ENCODE data around the gene RAB11FIP4.
A peak's percentile ranks its signal among the peaks of the same experiment; 100 is the strongest.

Gene RAB11FIP4

DNA sequence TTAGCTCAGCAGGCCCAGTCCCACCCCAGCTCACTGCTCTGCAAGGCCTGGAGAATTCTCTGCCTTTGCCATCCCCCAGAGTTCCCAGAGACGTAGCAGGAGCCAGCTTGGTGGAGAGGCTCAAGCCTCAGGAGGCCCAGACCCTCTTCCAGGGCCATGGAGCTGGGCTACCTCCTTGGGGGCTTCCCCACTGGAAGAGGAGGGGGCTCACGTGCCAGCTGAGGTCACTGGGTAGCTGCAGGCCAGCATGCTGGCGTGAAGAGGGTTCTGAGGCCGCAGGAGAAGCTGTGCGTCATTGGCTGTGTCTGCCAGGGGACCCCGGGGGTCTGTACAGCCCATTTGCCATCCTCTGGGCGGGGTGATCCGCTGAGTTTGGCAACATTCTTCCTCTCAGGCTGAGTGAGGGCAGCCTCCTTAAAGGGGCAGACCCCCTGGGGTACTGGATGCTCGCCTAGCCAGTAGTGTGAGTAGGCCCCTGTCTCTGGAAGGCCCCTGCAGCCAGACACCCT lies 131.6 kb downstream of the RAB11FIP4 start:
- H3K9me2 ChIP-seq (replicated peaks; ENCODE audit: low read depth, low read length) = no peaks in the 10 kb centered on the region
- H3K4me2 ChIP-seq (ENCODE audit: low read depth, low read length, poor library complexity, severe bottlenecking) = no peak overlapping the region
- peaks cover 29% of the 10 kb centered on the region; the same call in 1 of the 2 replicates for H3K36me3 ChIP-seq (ENCODE audit: insufficient read depth, low read length)
- H3K9me3 ChIP-seq (ENCODE audit: insufficient read depth, low read depth, low read length) = no peaks in the 10 kb centered on the region
- no peaks in the 10 kb centered on the region for H4K20me1 ChIP-seq (ENCODE audit: insufficient read depth, low read length, poor library complexity, severe bottlenecking)
- H3F3A ChIP-seq (ENCODE audit: low read depth) = no peaks in the 10 kb centered on the region
- H3K79me2 ChIP-seq (ENCODE audit: insufficient read depth, low read length) = no peaks in the 10 kb centered on the region
- H3K27me3 ChIP-seq (ENCODE audit: insufficient read depth, low read length, poor library complexity, severe bottlenecking) = no peaks in the 10 kb centered on the region
- no peak overlapping the region for H2AFZ ChIP-seq (ENCODE audit: low read length)
- no peaks in the 10 kb centered on the region for H3K4me1 ChIP-seq (ENCODE audit: insufficient read depth, low read length, poor library complexity, severe bottlenecking)
- TF ChIP-seq, protein P1, sequence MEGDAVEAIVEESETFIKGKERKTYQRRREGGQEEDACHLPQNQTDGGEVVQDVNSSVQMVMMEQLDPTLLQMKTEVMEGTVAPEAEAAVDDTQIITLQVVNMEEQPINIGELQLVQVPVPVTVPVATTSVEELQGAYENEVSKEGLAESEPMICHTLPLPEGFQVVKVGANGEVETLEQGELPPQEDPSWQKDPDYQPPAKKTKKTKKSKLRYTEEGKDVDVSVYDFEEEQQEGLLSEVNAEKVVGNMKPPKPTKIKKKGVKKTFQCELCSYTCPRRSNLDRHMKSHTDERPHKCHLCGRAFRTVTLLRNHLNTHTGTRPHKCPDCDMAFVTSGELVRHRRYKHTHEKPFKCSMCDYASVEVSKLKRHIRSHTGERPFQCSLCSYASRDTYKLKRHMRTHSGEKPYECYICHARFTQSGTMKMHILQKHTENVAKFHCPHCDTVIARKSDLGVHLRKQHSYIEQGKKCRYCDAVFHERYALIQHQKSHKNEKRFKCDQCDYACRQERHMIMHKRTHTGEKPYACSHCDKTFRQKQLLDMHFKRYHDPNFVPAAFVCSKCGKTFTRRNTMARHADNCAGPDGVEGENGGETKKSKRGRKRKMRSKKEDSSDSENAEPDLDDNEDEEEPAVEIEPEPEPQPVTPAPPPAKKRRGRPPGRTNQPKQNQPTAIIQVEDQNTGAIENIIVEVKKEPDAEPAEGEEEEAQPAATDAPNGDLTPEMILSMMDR (conservative IDR thresholded peaks at IDR 0.05; ENCODE audit: low read length) = no peak
- TF ChIP-seq EZH2phosphoT487 (IDR thresholded peaks at IDR 0.05; ENCODE audit: borderline replicate concordance) = no peak
- no peak overlapping the region for H3K9ac ChIP-seq (ENCODE audit: low read depth, low read length, poor library complexity, severe bottlenecking)
- H3K4me3 ChIP-seq (ENCODE audit: low read length, poor library complexity, severe bottlenecking) = no peak overlapping the region

GRCh38 chr17:31523862-31524730 lies 132.6 kb downstream of the RAB11FIP4 start:
- no peaks in the 10 kb centered on the region for H4K20me1 ChIP-seq (ENCODE audit: insufficient read depth, low read length, poor library complexity, severe bottlenecking)
- no peaks in the 10 kb centered on the region for H3K4me1 ChIP-seq (ENCODE audit: insufficient read depth, low read length, poor library complexity, severe bottlenecking)
- no peaks in the 10 kb centered on the region for H3K9me3 ChIP-seq (ENCODE audit: insufficient read depth, low read depth, low read length)
- H3K4me3 ChIP-seq (ENCODE audit: low read length, poor library complexity, severe bottlenecking) = no peak overlapping the region
- H3K79me2 ChIP-seq (ENCODE audit: insufficient read depth, low read length) = no peaks in the 10 kb centered on the region
- no peak for TF ChIP-seq EZH2phosphoT487 (IDR thresholded peaks at IDR 0.05; ENCODE audit: borderline replicate concordance)
- TF ChIP-seq, protein P1 (conservative IDR thresholded peaks at IDR 0.05; ENCODE audit: low read length) = no peak
- no peak overlapping the region for H3K9ac ChIP-seq (ENCODE audit: low read depth, low read length, poor library complexity, severe bottlenecking)
- H3K27me3 ChIP-seq (ENCODE audit: insufficient read depth, low read length, poor library complexity, severe bottlenecking) = no peaks in the 10 kb centered on the region
- H3K4me2 ChIP-seq (ENCODE audit: low read depth, low read length, poor library complexity, severe bottlenecking) = no peak overlapping the region
- H3F3A ChIP-seq (ENCODE audit: low read depth) = no peaks in the 10 kb centered on the region
- H2AFZ ChIP-seq (ENCODE audit: low read length) = no peak overlapping the region
- H3K9me2 ChIP-seq (replicated peaks; ENCODE audit: low read depth, low read length) = no peaks in the 10 kb centered on the region
- H3K36me3 ChIP-seq (ENCODE audit: insufficient read depth, low read length) = peaks cover 36% of the 10 kb centered on the region; the same call in 1 of the 2 replicates

DNA sequence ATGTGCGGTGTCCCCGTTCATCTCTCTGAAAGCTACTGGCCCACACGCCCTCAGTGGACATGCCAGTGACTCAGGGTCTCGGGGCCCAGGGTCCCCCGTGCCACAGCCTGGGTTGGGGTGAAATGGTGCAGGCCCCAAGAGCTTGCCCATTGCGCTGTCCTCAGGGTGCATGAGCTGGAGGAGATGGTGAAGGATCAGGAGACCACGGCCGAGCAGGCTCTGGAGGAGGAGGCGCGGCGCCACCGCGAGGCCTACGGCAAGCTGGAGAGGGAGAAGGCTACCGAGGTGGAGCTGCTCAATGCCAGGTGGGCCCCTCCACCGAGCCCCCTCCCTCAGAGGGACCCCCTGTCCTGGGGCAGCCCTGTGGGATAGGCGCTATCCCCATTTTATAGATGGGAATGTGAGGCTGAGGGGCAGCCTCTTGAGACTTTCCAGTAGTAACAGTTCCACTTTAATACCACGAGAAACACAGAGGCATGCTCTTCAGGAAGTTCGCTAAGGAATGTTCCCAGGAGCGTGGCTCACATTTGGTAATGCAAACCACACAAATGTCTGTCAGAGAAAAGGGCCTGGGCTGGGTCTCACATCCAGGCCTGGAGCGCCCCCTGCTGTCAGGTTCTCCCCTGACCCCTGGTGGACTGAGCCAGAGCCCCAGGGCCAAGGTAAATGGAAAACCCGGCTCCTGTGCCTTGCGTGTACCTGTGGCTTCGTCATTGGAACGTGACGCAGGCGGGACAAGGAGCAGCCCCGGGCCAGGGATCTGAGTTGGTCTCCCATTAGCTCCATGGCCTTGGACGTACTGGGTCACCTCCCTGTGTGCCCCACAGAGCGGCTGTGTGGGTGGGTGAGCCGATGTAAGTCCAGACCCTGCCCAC lies 133.7 kb downstream of the RAB11FIP4 start:
- Histone ChIP-seq H3K4me1 (ENCODE audit: insufficient read depth, low read length, poor library complexity, severe bottlenecking) (no peaks in the 10 kb centered on the region), H3K36me3 (ENCODE audit: insufficient read depth, low read length) (peaks cover 36% of the 10 kb centered on the region; the same call in 1 of the 2 replicates), H3F3A (ENCODE audit: low read depth) (no peaks in the 10 kb centered on the region), H3K9ac (ENCODE audit: low read depth, low read length, poor library complexity, severe bottlenecking) (no peak overlapping the region), H2AFZ (ENCODE audit: low read length) (no peak overlapping the region), H4K20me1 (ENCODE audit: insufficient read depth, low read length, poor library complexity, severe bottlenecking) (no peaks in the 10 kb centered on the region), H3K4me2 (ENCODE audit: low read depth, low read length, poor library complexity, severe bottlenecking) (no peak overlapping the region), H3K4me3 (ENCODE audit: low read length, poor library complexity, severe bottlenecking) (no peak overlapping the region), H3K79me2 (ENCODE audit: insufficient read depth, low read length) (no peaks in the 10 kb centered on the region), H3K9me3 (ENCODE audit: insufficient read depth, low read depth, low read length) (no peaks in the 10 kb centered on the region), H3K9me2 (replicated peaks; ENCODE audit: low read depth, low read length) (no peaks in the 10 kb centered on the region), H3K27me3 (ENCODE audit: insufficient read depth, low read length, poor library complexity, severe bottlenecking) (no peaks in the 10 kb centered on the region)
- no peak for TF ChIP-seq EZH2phosphoT487 (IDR thresholded peaks at IDR 0.05; ENCODE audit: borderline replicate concordance)
- TF ChIP-seq, protein P1 (conservative IDR thresholded peaks at IDR 0.05; ENCODE audit: low read length) = peak; percentile 95
